HG02840 (cell line): ENCODE measurements around the gene TMCC2.
"Not testable (repeated sequence)": the region's sequence is repeated elsewhere in the genome, so short reads cannot be mapped to it uniquely, and the experiment has no call there.

Source experiments
- ATAC-seq: cut with Tn5 transposase; IDR thresholded peaks from one replicate; pipeline ENCODE4 v1.9.1; 2021; ENCODE audit warnings: mild to moderate bottlenecking, moderate library complexity, moderate number of reproducible peaks; ENCODE audit not compliant: unreplicated experiment, low FRiP score

Gene TMCC2

GRCh38 chr1:205211169-205211838, 16.4 kb upstream of the TMCC2 start, which contains the start of gene DSTYK:
DSTYK (minus strand) TSS chr1:205211702; CDS start chr1:205211535, 167 bp downstream.
- ATAC-seq = peak; percentile 72

GRCh38 chr1:205211839-205212536, 15.8 kb upstream of the TMCC2 start:
- ATAC-seq = peak; percentile 19

- no peak for ATAC-seq
Observed at GRCh38 chr1:205214756-205215155, 13.0 kb upstream of the TMCC2 start.

- ATAC-seq = no peak
Observed at GRCh38 chr1:205216588-205216987, 11.2 kb upstream of the TMCC2 start.

- ATAC-seq = no peak
Observed at GRCh38 chr1:205217418-205217817, 10.3 kb upstream of the TMCC2 start.

GRCh38 chr1:205220421-205220820, 7.3 kb upstream of the TMCC2 start:
- ATAC-seq = no peak

GRCh38 chr1:205224736-205225135, 3.0 kb upstream of the TMCC2 start:
- ATAC-seq = no peak

GRCh38 chr1:205225901-205226765, 1.6 kb upstream of the TMCC2 start:
- ATAC-seq = no peak

GRCh38 chr1:205226868-205227583, 720 bp upstream of the TMCC2 start:
- no peak for ATAC-seq

- no peak for ATAC-seq
Observed at GRCh38 chr1:205228093-205228521, 361 bp downstream of the TMCC2 start.

GRCh38 chr1:205229399-205229871, 1.7 kb downstream of the TMCC2 start:
- no peak for ATAC-seq

GRCh38 chr1:205229916-205230700, 2.4 kb downstream of the TMCC2 start:
- no peak for ATAC-seq

- no peak for ATAC-seq
Observed at GRCh38 chr1:205230982-205231381, 3.2 kb downstream of the TMCC2 start.

- no peak for ATAC-seq
Observed at GRCh38 chr1:205232127-205232820, 4.5 kb downstream of the TMCC2 start.

- ATAC-seq = no peak
Observed at GRCh38 chr1:205232945-205233397, 5.2 kb downstream of the TMCC2 start.

GRCh38 chr1:205233986-205234385, 6.2 kb downstream of the TMCC2 start:
- not testable (repeated sequence) for ATAC-seq

- ATAC-seq = no peak
Observed at GRCh38 chr1:205235951-205236350, 8.2 kb downstream of the TMCC2 start.

- ATAC-seq = no peak
Observed at GRCh38 chr1:205236526-205236925, 8.8 kb downstream of the TMCC2 start.

- no peak for ATAC-seq
Observed at GRCh38 chr1:205236951-205237475, 9.3 kb downstream of the TMCC2 start.
